OCI-LY3 (cell line): ENCODE results near the gene IL2RG.

ENCODE experiments used
- EZH2phosphoT487 ChIP-seq: fragments of 200-600 bp; shearing (Covaris generic); IDR thresholded peaks from 2 replicates; pipeline ENCODE4 v1.6.1; 2018; ENCODE audit warnings: antibody characterized with exemption, mixed run types, low read depth
- TF ChIP-seq, protein P1 (sequence below): fragments of 200-600, 300-600 bp; sonication (generic); IDR thresholded peaks from 2 replicates; pipeline ENCODE4 v1.5.1; 2014; ENCODE audit warnings: antibody characterized with exemption, low read length, low read depth

- TF ChIP-seq, protein P1, sequence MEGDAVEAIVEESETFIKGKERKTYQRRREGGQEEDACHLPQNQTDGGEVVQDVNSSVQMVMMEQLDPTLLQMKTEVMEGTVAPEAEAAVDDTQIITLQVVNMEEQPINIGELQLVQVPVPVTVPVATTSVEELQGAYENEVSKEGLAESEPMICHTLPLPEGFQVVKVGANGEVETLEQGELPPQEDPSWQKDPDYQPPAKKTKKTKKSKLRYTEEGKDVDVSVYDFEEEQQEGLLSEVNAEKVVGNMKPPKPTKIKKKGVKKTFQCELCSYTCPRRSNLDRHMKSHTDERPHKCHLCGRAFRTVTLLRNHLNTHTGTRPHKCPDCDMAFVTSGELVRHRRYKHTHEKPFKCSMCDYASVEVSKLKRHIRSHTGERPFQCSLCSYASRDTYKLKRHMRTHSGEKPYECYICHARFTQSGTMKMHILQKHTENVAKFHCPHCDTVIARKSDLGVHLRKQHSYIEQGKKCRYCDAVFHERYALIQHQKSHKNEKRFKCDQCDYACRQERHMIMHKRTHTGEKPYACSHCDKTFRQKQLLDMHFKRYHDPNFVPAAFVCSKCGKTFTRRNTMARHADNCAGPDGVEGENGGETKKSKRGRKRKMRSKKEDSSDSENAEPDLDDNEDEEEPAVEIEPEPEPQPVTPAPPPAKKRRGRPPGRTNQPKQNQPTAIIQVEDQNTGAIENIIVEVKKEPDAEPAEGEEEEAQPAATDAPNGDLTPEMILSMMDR, result no peak
- TF ChIP-seq EZH2phosphoT487, result no peak
These were observed 29.2 kb downstream of the IL2RG start for GRCh38 chrX:71082124-71082647.
